Endometrial microvascular endothelial cells (primary cell): ENCODE measurements around the gene MUSK. TPM values are rescaled to one million over a fixed set of nuclear protein-coding genes. Genes with fewer than 3 reads are reported as not detected.
"Not testable (repeated sequence)": the region's sequence is repeated elsewhere in the genome, so short reads cannot be mapped to it uniquely, and the experiment has no call there.

Source experiments
- in situ Hi-C: cut with HindIII; loops from 2 replicates; pipeline ENCODE4 v1.10.0; 2017; ENCODE audit warnings: low sequenced_read_pairs, low pct_unique_long_range_greater_than_20kb; ENCODE audit errors: inconsistent ontology term
- total RNA-seq: library from RNA; depleted of rRNA; stranded (reverse); fragments of >200 nt; gene quantifications from one replicate; pipeline ENCODE4 v1.2.3, GENCODE V29; 2015; ENCODE audit errors: inconsistent ontology term

The MUSK gene
- total RNA-seq, 1 donor from 2014 or later: not detected

GRCh38 chr9:110788871-110789270, 120.3 kb downstream of the MUSK start:
- in situ Hi-C loops: no loop called here

GRCh38 chr9:110797611-110798010, 129.0 kb downstream of the MUSK start:
- in situ Hi-C loops: no loop called here

- in situ Hi-C loops: no loop called here
These were observed 130.8 kb downstream of the MUSK start for GRCh38 chr9:110799396-110799795.

- in situ Hi-C loops: no loop called here
These were observed 132.8 kb downstream of the MUSK start for GRCh38 chr9:110801426-110801825.

GRCh38 chr9:110802416-110803035, 133.9 kb downstream of the MUSK start:
- in situ Hi-C loops: no loop called here

- in situ Hi-C loops: no loop called here
These were observed 139.5 kb downstream of the MUSK start for GRCh38 chr9:110807956-110808598.

- in situ Hi-C loops: no loop called here
These were observed 140.0 kb downstream of the MUSK start for GRCh38 chr9:110808599-110808980.

- in situ Hi-C loops: no loop called here
These were observed 140.5 kb downstream of the MUSK start for GRCh38 chr9:110809038-110809595.

GRCh38 chr9:110810262-110810976, 141.8 kb downstream of the MUSK start:
- in situ Hi-C loops: no loop called here

GRCh38 chr9:110812886-110813285, 144.3 kb downstream of the MUSK start:
- in situ Hi-C loops: no loop called here

- in situ Hi-C loops: no loop called here
These were observed 145.6 kb downstream of the MUSK start for GRCh38 chr9:110814159-110814558.

GRCh38 chr9:110815361-110815760, 146.8 kb downstream of the MUSK start:
- in situ Hi-C loops: no loop called here

- in situ Hi-C loops: no loop called here
These were observed 151.8 kb downstream of the MUSK start for GRCh38 chr9:110820381-110820780.

GRCh38 chr9:110821064-110821463, 152.5 kb downstream of the MUSK start:
- in situ Hi-C loops: no loop called here

GRCh38 chr9:110825129-110825528, 156.5 kb downstream of the MUSK start:
- in situ Hi-C loops: not testable (repeated sequence)

- in situ Hi-C loops: no loop called here
These were observed 157.4 kb downstream of the MUSK start for GRCh38 chr9:110825950-110826349.

- in situ Hi-C loops: not testable (repeated sequence)
These were observed 157.8 kb downstream of the MUSK start for GRCh38 chr9:110826400-110826799.

- in situ Hi-C loops: no loop called here
These were observed 159.7 kb downstream of the MUSK start for GRCh38 chr9:110828264-110828663.

- in situ Hi-C loops: no loop called here
These were observed 161.9 kb downstream of the MUSK start for GRCh38 chr9:110830495-110830894.

GRCh38 chr9:110832926-110833325, 164.3 kb downstream of the MUSK start:
- in situ Hi-C loops: no loop called here
